GM18868 (cell line): Measurements from ENCODE around the gene TRIM66.

Source experiments
- ATAC-seq: cut with Tn5 transposase; IDR thresholded peaks from one replicate; pipeline ENCODE4 v1.9.1; 2021; ENCODE audit warnings: mild to moderate bottlenecking, moderate library complexity; ENCODE audit not compliant: unreplicated experiment

The TRIM66 gene

GRCh38 chr11:8682303-8683114 lies at the start of gene TRIM66, which contains the start of gene RPL27A:
Gene TRIM66 (minus strand): TSS chr11:8682665. CDS start chr11:8672274, 10,391 bp downstream.
Gene RPL27A (plus strand): TSS chr11:8682792. CDS start chr11:8682814, 22 bp downstream.
- ATAC-seq, result peak; percentile 94

GRCh38 chr11:8731647-8732323 lies 49.3 kb upstream of the TRIM66 start:
- ATAC-seq, result peak; percentile 54

GRCh38 chr11:8730697-8731020 lies 48.2 kb upstream of the TRIM66 start:
- ATAC-seq, result no peak

- ATAC-seq, result no peak
These were observed 47.6 kb upstream of the TRIM66 start for GRCh38 chr11:8729837-8730696.

GRCh38 chr11:8729067-8729466 lies 46.6 kb upstream of the TRIM66 start:
- ATAC-seq, result no peak

- ATAC-seq, result no peak
These were observed 46.1 kb upstream of the TRIM66 start for GRCh38 chr11:8728563-8728962.

GRCh38 chr11:8726395-8726794 lies 43.9 kb upstream of the TRIM66 start:
- ATAC-seq, result no peak

GRCh38 chr11:8724682-8725081 lies 42.2 kb upstream of the TRIM66 start:
- no peak for ATAC-seq

GRCh38 chr11:8723711-8724110 lies 41.2 kb upstream of the TRIM66 start:
- no peak for ATAC-seq

GRCh38 chr11:8722809-8723208 lies 40.3 kb upstream of the TRIM66 start:
- no peak for ATAC-seq

- ATAC-seq, result no peak
These were observed 39.4 kb upstream of the TRIM66 start for GRCh38 chr11:8721609-8722500.

GRCh38 chr11:8720868-8721608 lies 38.6 kb upstream of the TRIM66 start:
- ATAC-seq, result no peak

- ATAC-seq, result no peak
These were observed 37.9 kb upstream of the TRIM66 start for GRCh38 chr11:8720352-8720751.

GRCh38 chr11:8719721-8720120 lies 37.3 kb upstream of the TRIM66 start:
- no peak for ATAC-seq

GRCh38 chr11:8719211-8719649 lies 36.8 kb upstream of the TRIM66 start:
- no peak for ATAC-seq

GRCh38 chr11:8717876-8718753 lies 35.6 kb upstream of the TRIM66 start:
- ATAC-seq, result peak; percentile 82

GRCh38 chr11:8717544-8717875 lies 35.0 kb upstream of the TRIM66 start:
- ATAC-seq, result no peak

GRCh38 chr11:8715501-8715900 lies 33.0 kb upstream of the TRIM66 start:
- no peak for ATAC-seq
